Gastrocnemius medialis (tissue), 4 donors: ENCODE data around the gene LMAN2. TPM values are rescaled to one million over a fixed set of nuclear protein-coding genes. Genes with fewer than 3 reads are reported as not detected.
"Not testable (repeated sequence)": the region's sequence is repeated elsewhere in the genome, so short reads cannot be mapped to it uniquely, and the experiment has no call there.

Experiments
- ATAC-seq, 2 donors: fragments of 150-250 bp; one replicate each; pipeline ENCODE4 v1.9.1; 2016
- DNase-seq, 2 donors: peaks; one replicate each; pipeline ENCODE4 v3.0.0-alpha.2; 2019
- H3K27ac ChIP-seq, 4 donors: fragments of 200-600 bp; sonication (generic); 1 replicate in 1 of 4; 2 replicates in 3 of 4; pipeline ENCODE4 v1.5.1; 2016 to 2018; ENCODE audit warnings: mild to moderate bottlenecking in 2 of 4, moderate library complexity in 1 of 4
- H3K27me3 ChIP-seq, 3 donors: fragments of 200-600 bp; sonication (generic) in 2 of 3; 1 replicate in 1 of 3; 2 replicates in 2 of 3; pipeline versions ENCODE4 v1.5.1 to v1.6.0; 2016 to 2019; ENCODE audit warnings: mild to moderate bottlenecking in 1 of 3, moderate library complexity in 1 of 3
- H3K36me3 ChIP-seq, 2 donors: fragments of 200-600 bp; sonication (generic) in 1 of 2; one replicate each; pipeline ENCODE4 v1.5.1; 2017 to 2018
- H3K4me1 ChIP-seq, 2 donors: fragments of 200-600 bp; sonication (generic) in 1 of 2; one replicate each; pipeline ENCODE4 v1.5.1; 2016 to 2017; ENCODE audit warnings: mild to moderate bottlenecking in 2 of 2
- H3K4me3 ChIP-seq, 4 donors: fragments of 200-600 bp; sonication (generic) in 3 of 4; 1 replicate in 1 of 4; 2 replicates in 3 of 4; pipeline ENCODE4 v1.5.1; 2016 to 2019; ENCODE audit warnings: mild to moderate bottlenecking in 2 of 4
- H3K9me3 ChIP-seq, 3 donors: fragments of 200-600 bp; sonication (generic) in 2 of 3; 1 replicate in 1 of 3; 2 replicates in 2 of 3; pipeline ENCODE4 v1.5.1; 2016 to 2019
- CTCF ChIP-seq, 5 experiments: fragments of 450-650 bp in 3 of 5; fragments of 200-600 bp in 2 of 5; sonication (generic) in 2 of 5; IDR thresholded peaks in 4 of 5; conservative IDR thresholded peaks in 1 of 5; 1 replicate in 4 of 5; 2 replicates in 1 of 5; pipeline ENCODE4 v1.5.1; 2016 to 2019; ENCODE audit warnings: antibody characterized with exemption in 5 of 5, mild to moderate bottlenecking in 3 of 5, moderate library complexity in 3 of 5
- POLR2A ChIP-seq, 2 donors: fragments of 450-650 bp; IDR thresholded peaks; one replicate each; pipeline ENCODE4 v1.6.1; 2017; ENCODE audit warnings: antibody characterized with exemption in 2 of 2, mild to moderate bottlenecking in 2 of 2, moderate library complexity in 2 of 2
- in situ Hi-C, 4 donors: fragments of 200-750 bp; cut with MboI; loops; one replicate each; pipeline versions ENCODE4 v1.15.0 to v1.8.0; 2017; ENCODE audit warnings: low sequenced_read_pairs in 4 of 4
- intact Hi-C: fragments of 100-400 bp; cut with DNase I; formaldehyde crosslinking; loops from one replicate; pipeline ENCODE4 v1.15.1; 2023; ENCODE audit warnings: low total_unique reads
- total RNA-seq, 4 donors: library from RNA; depleted of rRNA; stranded (reverse); fragments of >200 nt; gene quantifications; one replicate each; pipeline versions ENCODE4 v1.1.0 to v1.2.3, GENCODE V29; 2016

LMAN2 gene
- total RNA-seq, 4 donors from 2014 or later = 70.2 to 109 (median 86.6) TPM

GRCh38 chr5:177363565-177363964 is 12.1 kb upstream of the LMAN2 start:
- Histone ChIP-seq H3K36me3 (no peaks in the 10 kb centered on the region), H3K27ac (no peak overlapping the region), H3K27me3 (no peaks in the 10 kb centered on the region), H3K9me3 (no peaks in the 10 kb centered on the region), H3K4me3 (peak overlapping the region; percentile 49 to 58 (median 53)), H3K4me1 (peaks cover 19 to 37% of the 10 kb centered on the region in 2 donors)
- DNase-seq = no peak
- TF ChIP-seq POLR2A (IDR thresholded peaks at IDR 0.05) = no peak
- no peak for TF ChIP-seq CTCF (IDR thresholded peaks at IDR 0.05 in 4 of 5, conservative IDR thresholded peaks at IDR 0.05 in 1 of 5)
- ATAC-seq = no peak
- intact Hi-C loops = no loop called here
- in situ Hi-C loops = no loop called here

GRCh38 chr5:177362610-177363507 is 11.4 kb upstream of the LMAN2 start:
- Histone ChIP-seq H3K36me3 (no peaks in the 10 kb centered on the region), H3K4me1 (peaks cover 23 to 39% of the 10 kb centered on the region in 2 donors), H3K27ac (peak overlapping the region in 1 of 4 donors; percentile 37), H3K27me3 (no peaks in the 10 kb centered on the region), H3K4me3 (peak overlapping the region; percentile 49 to 58 (median 53)), H3K9me3 (no peaks in the 10 kb centered on the region)
- TF ChIP-seq CTCF (IDR thresholded peaks at IDR 0.05 in 4 of 5, conservative IDR thresholded peaks at IDR 0.05 in 1 of 5) (no peak), POLR2A (IDR thresholded peaks at IDR 0.05) (no peak)
- intact Hi-C loops (no loop called here), in situ Hi-C loops (no loop called here)
- peak; percentile 26 to 49 for DNase-seq
- peak; percentile 43 to 45 for ATAC-seq

- ATAC-seq (no peak), DNase-seq (no peak)
- intact Hi-C loops (no loop called here), in situ Hi-C loops (no loop called here)
- Histone ChIP-seq H3K4me1 (peaks cover 19 to 33% of the 10 kb centered on the region in 2 donors), H3K4me3 (no peak overlapping the region), H3K9me3 (no peaks in the 10 kb centered on the region), H3K27ac (no peak overlapping the region), H3K27me3 (no peaks in the 10 kb centered on the region), H3K36me3 (no peaks in the 10 kb centered on the region)
- TF ChIP-seq POLR2A (IDR thresholded peaks at IDR 0.05) (no peak), CTCF (IDR thresholded peaks at IDR 0.05 in 4 of 5, conservative IDR thresholded peaks at IDR 0.05 in 1 of 5) (no peak)
Observed at GRCh38 chr5:177362292-177362609, 10.8 kb upstream of the LMAN2 start.

GRCh38 chr5:177361418-177362291 is 10.2 kb upstream of the LMAN2 start:
- Histone ChIP-seq H3K4me1 (peaks cover 18 to 29% of the 10 kb centered on the region in 2 donors), H3K9me3 (no peaks in the 10 kb centered on the region), H3K4me3 (no peak overlapping the region), H3K27me3 (no peaks in the 10 kb centered on the region), H3K36me3 (no peaks in the 10 kb centered on the region), H3K27ac (no peak overlapping the region)
- no peak for ATAC-seq
- in situ Hi-C loops (no loop called here), intact Hi-C loops (no loop called here)
- no peak for DNase-seq
- TF ChIP-seq POLR2A (IDR thresholded peaks at IDR 0.05) (no peak), CTCF (IDR thresholded peaks at IDR 0.05 in 4 of 5, conservative IDR thresholded peaks at IDR 0.05 in 1 of 5) (no peak)

- ATAC-seq, H3K9me3 ChIP-seq, DNase-seq, H3K4me3 ChIP-seq, H3K27ac ChIP-seq, H3K27me3 ChIP-seq, H3K36me3 ChIP-seq, in situ Hi-C loops, intact Hi-C loops: not testable (repeated sequence)
- peaks cover 18 to 22% of the 10 kb centered on the region in 2 donors for H3K4me1 ChIP-seq
Observed at GRCh38 chr5:177360740-177361139, 9.3 kb upstream of the LMAN2 start.
